GM12873 (cell line): ENCODE measurements around the gene KLHL2.

Experiments used
- TF ChIP-seq, protein P1 (sequence below): IDR thresholded peaks from 2 replicates; pipeline ENCODE4 v1.5.1; 2012; ENCODE audit warnings: low read depth, mild to moderate bottlenecking, moderate library complexity, low read length, control low read depth; ENCODE audit not compliant: insufficient read depth; ENCODE audit errors: missing control alignments

KLHL2 gene

DNA sequence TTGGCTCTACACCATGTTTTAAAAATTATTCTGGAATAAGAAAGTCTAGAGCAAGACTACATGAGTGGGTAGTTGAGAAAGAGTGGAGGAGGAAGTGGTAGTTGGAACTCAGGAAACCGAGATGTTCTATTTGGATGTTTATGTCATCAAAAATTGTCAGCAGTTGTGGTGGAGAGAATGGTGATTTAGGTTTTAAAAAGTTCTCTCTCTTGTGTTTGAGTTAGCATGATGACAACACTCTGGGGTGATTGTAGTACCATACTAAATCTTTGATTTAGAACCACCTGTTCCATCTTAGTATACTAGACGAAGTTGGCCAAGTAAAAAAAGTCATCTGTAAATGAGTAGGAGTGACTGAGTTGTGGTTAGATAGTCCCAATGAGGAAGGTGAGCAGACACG is 40.7 kb downstream of the KLHL2 start:
- TF ChIP-seq, protein P1, sequence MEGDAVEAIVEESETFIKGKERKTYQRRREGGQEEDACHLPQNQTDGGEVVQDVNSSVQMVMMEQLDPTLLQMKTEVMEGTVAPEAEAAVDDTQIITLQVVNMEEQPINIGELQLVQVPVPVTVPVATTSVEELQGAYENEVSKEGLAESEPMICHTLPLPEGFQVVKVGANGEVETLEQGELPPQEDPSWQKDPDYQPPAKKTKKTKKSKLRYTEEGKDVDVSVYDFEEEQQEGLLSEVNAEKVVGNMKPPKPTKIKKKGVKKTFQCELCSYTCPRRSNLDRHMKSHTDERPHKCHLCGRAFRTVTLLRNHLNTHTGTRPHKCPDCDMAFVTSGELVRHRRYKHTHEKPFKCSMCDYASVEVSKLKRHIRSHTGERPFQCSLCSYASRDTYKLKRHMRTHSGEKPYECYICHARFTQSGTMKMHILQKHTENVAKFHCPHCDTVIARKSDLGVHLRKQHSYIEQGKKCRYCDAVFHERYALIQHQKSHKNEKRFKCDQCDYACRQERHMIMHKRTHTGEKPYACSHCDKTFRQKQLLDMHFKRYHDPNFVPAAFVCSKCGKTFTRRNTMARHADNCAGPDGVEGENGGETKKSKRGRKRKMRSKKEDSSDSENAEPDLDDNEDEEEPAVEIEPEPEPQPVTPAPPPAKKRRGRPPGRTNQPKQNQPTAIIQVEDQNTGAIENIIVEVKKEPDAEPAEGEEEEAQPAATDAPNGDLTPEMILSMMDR, result no peak

DNA sequence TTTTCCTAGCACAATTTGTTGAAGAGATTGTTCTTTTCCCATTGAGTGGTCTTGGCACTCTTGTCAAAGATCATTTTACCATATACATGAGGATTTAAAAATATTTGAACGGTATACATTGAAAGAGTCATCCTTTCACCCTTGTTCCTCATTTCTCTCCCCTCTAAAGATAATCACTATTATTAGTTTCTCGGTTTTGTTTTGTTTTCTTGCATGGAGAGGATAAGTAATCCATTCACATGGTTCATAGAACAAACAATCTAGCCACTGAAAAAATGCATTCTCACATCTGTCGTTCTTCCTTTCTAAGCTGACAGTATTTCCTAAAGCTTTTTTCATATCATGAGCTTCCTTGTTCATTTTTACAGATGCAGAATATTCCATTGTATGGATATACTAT is 80.9 kb downstream of the KLHL2 start:
- TF ChIP-seq, protein P1, result no peak

DNA sequence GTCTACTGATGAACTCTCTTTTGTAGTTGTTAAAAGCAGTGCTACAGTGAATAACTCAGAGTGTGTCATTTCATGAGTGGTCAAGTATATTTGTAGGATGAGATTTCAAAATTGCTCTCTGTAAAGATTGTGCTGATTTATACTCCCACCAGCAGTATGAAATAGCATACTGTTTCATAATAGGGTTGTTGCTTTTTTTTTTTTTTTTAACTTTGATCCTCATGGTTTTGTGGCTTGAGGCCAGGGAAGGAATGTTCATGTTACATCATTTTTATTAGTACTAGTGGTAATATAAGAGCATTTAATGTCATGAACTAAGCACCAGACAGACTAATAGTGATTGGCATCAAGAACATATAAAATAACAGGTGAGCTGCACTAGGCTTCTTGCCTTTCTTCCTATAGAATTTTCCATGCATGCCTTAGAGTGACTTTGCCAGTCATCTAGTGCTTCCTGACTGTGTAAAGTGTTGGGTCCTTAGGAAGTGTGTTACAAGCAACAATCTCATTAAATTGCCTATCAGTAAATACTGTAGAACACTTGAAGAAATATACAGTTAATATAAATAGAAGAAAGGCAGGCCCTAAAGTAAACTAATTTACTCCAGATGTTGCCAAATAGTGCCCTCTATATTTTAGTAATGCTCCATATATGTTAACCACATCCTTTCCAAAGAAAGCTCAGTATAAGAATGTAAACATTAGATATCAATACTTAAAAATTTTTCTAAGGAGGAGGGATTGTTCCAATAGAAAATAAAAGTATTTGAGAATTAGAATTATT is 81.5 kb downstream of the KLHL2 start:
- TF ChIP-seq, protein P1, result no peak

DNA sequence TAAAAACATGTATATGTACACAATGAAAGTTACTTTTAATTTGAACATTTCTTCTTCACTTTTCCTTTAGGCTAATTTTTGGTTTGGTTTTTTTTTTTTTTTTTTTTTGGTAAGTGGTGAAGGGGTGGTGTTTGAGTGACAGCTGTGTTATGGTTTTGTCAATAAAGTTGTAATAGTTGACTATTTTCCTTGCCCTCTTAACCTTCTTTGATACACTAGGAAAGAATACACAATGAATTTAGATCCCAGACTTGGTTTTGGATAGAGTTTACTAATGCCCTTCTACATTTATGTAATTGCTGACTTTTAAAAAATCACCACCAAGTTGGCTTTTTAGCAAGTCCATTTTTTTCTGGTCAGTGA is 82.0 kb downstream of the KLHL2 start:
- TF ChIP-seq, protein P1, result no peak

DNA sequence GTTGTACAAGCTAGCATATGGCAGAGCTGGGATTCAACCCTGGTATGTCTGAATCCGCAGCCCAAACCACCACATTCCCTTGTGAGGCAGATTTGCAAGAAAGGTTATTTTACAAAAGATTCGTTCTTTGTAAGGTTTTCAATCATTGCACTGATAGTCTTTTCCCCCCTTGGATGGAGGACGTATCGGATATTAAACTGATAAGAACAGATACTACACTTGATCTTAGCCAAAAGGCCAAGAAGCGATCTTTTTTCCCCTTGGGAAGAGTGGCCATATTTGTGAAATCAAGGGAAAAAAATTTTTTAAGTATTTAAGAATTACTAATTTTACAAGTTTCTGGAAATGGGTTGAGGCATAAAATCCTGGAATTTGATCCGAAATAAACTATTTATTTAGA is 85.7 kb downstream of the KLHL2 start:
- TF ChIP-seq, protein P1, result no peak

DNA sequence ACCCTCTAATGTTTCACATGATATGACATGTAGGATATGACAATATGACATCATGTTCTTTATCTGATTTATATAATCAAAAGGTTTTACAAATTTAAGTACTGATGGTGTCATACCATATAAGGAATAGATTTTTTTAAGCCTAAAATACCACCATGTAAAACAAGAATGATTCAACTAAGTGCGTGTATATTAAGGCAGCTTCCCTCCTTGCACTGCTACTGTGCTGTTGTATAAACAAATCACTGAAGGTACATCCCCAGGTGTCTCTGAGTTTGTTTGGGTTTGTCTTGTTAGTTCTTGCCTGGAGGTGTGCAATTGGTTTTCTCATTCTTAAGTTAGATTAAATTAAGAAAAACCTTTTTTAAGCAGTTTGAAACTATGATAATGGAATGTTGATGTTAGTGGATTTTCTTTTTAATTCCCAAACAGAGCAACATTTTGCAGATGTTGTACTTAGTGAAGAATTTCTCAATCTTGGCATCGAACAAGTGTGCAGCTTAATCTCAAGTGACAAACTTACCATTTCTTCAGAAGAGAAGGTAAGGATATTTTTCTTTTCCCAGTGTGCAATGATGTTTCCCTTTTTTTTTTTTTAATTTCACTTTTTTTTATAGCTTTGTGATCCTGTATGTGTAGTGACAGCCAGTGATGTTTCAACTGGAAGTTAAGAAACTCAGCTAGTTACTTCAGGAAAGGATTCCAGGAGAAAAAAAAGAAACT is 86.7 kb downstream of the KLHL2 start:
- TF ChIP-seq, protein P1, result no peak

DNA sequence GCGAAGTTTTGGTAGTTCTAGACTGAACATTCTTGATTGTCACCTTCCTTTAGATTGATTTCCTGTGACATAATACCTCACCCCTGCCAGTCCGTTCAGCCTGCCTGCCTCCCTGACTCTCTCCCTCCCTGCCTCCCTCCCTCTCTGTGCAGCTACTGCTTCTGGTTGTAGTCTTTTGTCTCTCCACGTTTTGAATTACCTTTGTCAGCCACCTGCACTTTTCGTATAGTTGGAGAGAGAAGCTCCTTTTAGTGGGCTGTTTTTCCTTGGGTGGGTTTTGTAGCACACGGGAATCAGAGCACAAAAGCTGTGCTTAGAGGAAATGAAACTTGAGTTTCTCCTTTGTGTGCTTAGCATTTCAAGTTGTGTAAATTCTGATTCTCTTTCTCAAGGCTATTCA is 87.5 kb downstream of the KLHL2 start:
- TF ChIP-seq, protein P1, result no peak
